LNCaP clone FGC (cell line): ENCODE results near the gene RAN.
"Not testable (repeated sequence)": the region's sequence is repeated elsewhere in the genome, so short reads cannot be mapped to it uniquely, and the experiment has no call there.

Source experiments
- DNase-seq: peaks from one replicate; pipeline ENCODE4 v3.0.0-alpha.2; 2011; ENCODE audit warnings: low read depth
- H3K4me3 ChIP-seq: 2 replicates; pipeline ENCODE4 v1.5.1; 2011; ENCODE audit warnings: mild to moderate bottlenecking, low read depth, low read length, control low read depth
- CTCF ChIP-seq: IDR thresholded peaks from 2 replicates; pipeline ENCODE4 v1.5.1; 2012; ENCODE audit warnings: mild to moderate bottlenecking; ENCODE audit not compliant: control insufficient read depth, insufficient read depth; ENCODE audit errors: extremely low read depth

The RAN gene

GRCh38 chr12:130904064-130904463 is 32.2 kb downstream of the RAN start:
- TF ChIP-seq CTCF: no peak
- DNase-seq: no peak
- H3K4me3 ChIP-seq: no peak overlapping the region

- not testable (repeated sequence) for H3K4me3 ChIP-seq, DNase-seq
Measured at GRCh38 chr12:130904936-130905455, 33.1 kb downstream of the RAN start.

- no peak overlapping the region for H3K4me3 ChIP-seq
- TF ChIP-seq CTCF: no peak
- DNase-seq: no peak
Measured at GRCh38 chr12:130909111-130909510, 37.2 kb downstream of the RAN start.

GRCh38 chr12:130911193-130911592 is 39.3 kb downstream of the RAN start:
- DNase-seq: no peak
- no peak overlapping the region for H3K4me3 ChIP-seq
- no peak for TF ChIP-seq CTCF

GRCh38 chr12:130911933-130912332 is 40.1 kb downstream of the RAN start:
- TF ChIP-seq CTCF: no peak
- H3K4me3 ChIP-seq: no peak overlapping the region
- no peak for DNase-seq

GRCh38 chr12:130916241-130916911 is 44.5 kb downstream of the RAN start:
- DNase-seq: peak; percentile 17
- no peak overlapping the region for H3K4me3 ChIP-seq

GRCh38 chr12:130917607-130918006 is 45.7 kb downstream of the RAN start:
- DNase-seq: no peak
- TF ChIP-seq CTCF: no peak
- no peak overlapping the region for H3K4me3 ChIP-seq

More at GRCh38 chr12:130916241-130916911, 44.5 kb downstream of the RAN start:
- peak; percentile 98 for TF ChIP-seq CTCF
